Fibroblast of lung (primary cell): ENCODE measurements around the gene TTC33. TPM values are rescaled to one million over a fixed set of nuclear protein-coding genes. Genes with fewer than 3 reads are reported as not detected.

ENCODE experiments used
- DNase-seq, 2 donors: peaks; one replicate each; pipeline versions ENCODE4 v3.0.0 to v3.0.0-alpha.2; 2010; ENCODE audit warnings: low read depth in 2 of 2
- H2AFZ ChIP-seq: 2 replicates; pipeline ENCODE4 v1.5.1; 2012; ENCODE audit warnings: low read length, control low read depth, inconsistent platforms
- H3K27ac ChIP-seq: 2 replicates; pipeline ENCODE4 v1.5.1; 2011; ENCODE audit warnings: low read length, control low read depth; ENCODE audit not compliant: insufficient read depth
- H3K27me3 ChIP-seq: 2 replicates; pipeline ENCODE4 v1.5.1; 2011; ENCODE audit warnings: mild to moderate bottlenecking, low read length; ENCODE audit not compliant: control insufficient read depth, insufficient read depth
- H3K36me3 ChIP-seq: 2 replicates; pipeline ENCODE4 v1.5.1; 2011; ENCODE audit warnings: low read length; ENCODE audit not compliant: control insufficient read depth, insufficient read depth
- H3K4me1 ChIP-seq: 2 replicates; pipeline ENCODE4 v1.5.1; 2011; ENCODE audit warnings: low read length; ENCODE audit not compliant: control insufficient read depth, insufficient read depth; ENCODE audit errors: extremely low read depth
- H3K4me2 ChIP-seq: 2 replicates; pipeline ENCODE4 v1.5.1; 2011; ENCODE audit warnings: low read length, control low read depth; ENCODE audit not compliant: insufficient read depth; ENCODE audit errors: extremely low read depth
- H3K4me3 ChIP-seq, 4 experiments: fragments of 200-600 bp in 1 of 4; sonication (generic) in 1 of 4; replicated peaks in 1 of 4; 2 replicates each; pipeline ENCODE4 v1.5.1; 2011 to 2016; ENCODE audit warnings: low read length in 4 of 4, low read depth in 3 of 4, mild to moderate bottlenecking in 3 of 4, control low read depth in 2 of 4, inconsistent platforms in 1 of 4, mixed read lengths in 1 of 4; ENCODE audit not compliant: insufficient read depth in 1 of 4; ENCODE audit errors: control extremely low read depth in 1 of 4
- H3K79me2 ChIP-seq: 2 replicates; pipeline ENCODE4 v1.5.1; 2012; ENCODE audit warnings: mild to moderate bottlenecking, low read length, inconsistent platforms; ENCODE audit not compliant: control insufficient read depth, insufficient read depth
- H3K9ac ChIP-seq: 2 replicates; pipeline ENCODE4 v1.5.1; 2011; ENCODE audit warnings: mild to moderate bottlenecking, low read length, control low read depth; ENCODE audit not compliant: insufficient read depth
- H3K9me3 ChIP-seq: 2 replicates; pipeline ENCODE4 v1.5.1; 2012; ENCODE audit warnings: low read depth, low read length; ENCODE audit not compliant: control insufficient read depth, insufficient read depth
- H4K20me1 ChIP-seq: 2 replicates; pipeline ENCODE4 v1.5.1; 2011; ENCODE audit warnings: low read length; ENCODE audit not compliant: control insufficient read depth, insufficient read depth; ENCODE audit errors: extremely low read depth
- CTCF ChIP-seq, 2 donors: IDR thresholded peaks in 1 of 2; conservative IDR thresholded peaks in 1 of 2; 1 replicate in 1 of 2; 2 replicates in 1 of 2; pipeline ENCODE4 v1.5.1; 2011 to 2012; ENCODE audit warnings: low read length in 2 of 2, control low read depth in 1 of 2, inconsistent platforms in 1 of 2, low read depth in 1 of 2, mild to moderate bottlenecking in 1 of 2
- EZH2 ChIP-seq: IDR thresholded peaks from 2 replicates; pipeline ENCODE4 v1.5.1; 2012; ENCODE audit warnings: low read length, control low read depth, mild to moderate bottlenecking; ENCODE audit errors: missing control alignments
- polyA plus RNA-seq, 2 donors: library from polyadenylated mRNA; depleted of rRNA in 1 of 2; stranded (reverse) in 1 of 2; unstranded in 1 of 2; fragments of >200 nt; gene quantifications; 2 replicates each; pipeline ENCODE4 v1.2.1, GENCODE V29; 2011 to 2012; ENCODE audit warnings: missing spikeins in 1 of 2
- total RNA-seq: library from RNA; depleted of rRNA; stranded (reverse); fragments of >200 nt; gene quantifications from 2 replicates; pipeline ENCODE4 v1.2.1, GENCODE V29; 2014

TTC33 gene
- total and polyA plus RNA-seq, 2 donors (not counting 1 experiment from before 2014, with no cell fraction given) = 8.7 to 16.3 TPM

- TF ChIP-seq CTCF (conservative IDR thresholded peaks at IDR 0.05 in 1 of 2, IDR thresholded peaks at IDR 0.05 in 1 of 2; ENCODE audit: low read depth in 1 of 2, low read length in 2 of 2) (no peak), EZH2 (no peak)
- Histone ChIP-seq H3K4me2 (no peak overlapping the region), H3K9ac (no peak overlapping the region), H3K27me3 (no peaks in the 10 kb centered on the region), H2AFZ (no peak overlapping the region), H3K4me1 (peaks cover 5% of the 10 kb centered on the region), H3K36me3 (no peaks in the 10 kb centered on the region), H3K79me2 (no peaks in the 10 kb centered on the region), H3K27ac (no peak overlapping the region), H3K4me3 (no peak overlapping the region), H3K9me3 (no peaks in the 10 kb centered on the region), H4K20me1 (no peaks in the 10 kb centered on the region)
- DNase-seq = no peak
Observed at GRCh38 chr5:40555886-40556285, 199.9 kb downstream of the TTC33 start.

DNA sequence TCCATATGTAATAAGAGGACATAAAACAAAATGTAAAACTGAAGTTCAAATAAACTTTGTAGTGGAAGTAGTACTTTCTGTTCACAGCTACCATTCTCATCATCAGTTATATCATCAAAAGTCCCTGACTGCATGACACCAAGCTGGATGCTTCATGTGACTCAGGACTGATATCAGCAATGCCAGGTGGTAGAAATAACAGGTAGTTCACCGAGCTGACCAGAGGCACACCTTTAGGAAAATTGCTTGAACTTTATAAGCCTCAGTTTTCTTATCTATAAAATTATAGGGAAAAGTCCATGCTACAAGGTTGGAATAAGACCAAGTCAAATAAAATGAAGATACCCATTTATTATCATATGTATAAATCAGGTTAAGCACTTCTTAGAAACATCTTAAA lies 200.9 kb downstream of the TTC33 start:
- Histone ChIP-seq H3K4me2 (no peak overlapping the region), H3K79me2 (no peaks in the 10 kb centered on the region), H4K20me1 (no peaks in the 10 kb centered on the region), H3K9me3 (no peaks in the 10 kb centered on the region), H3K9ac (no peak overlapping the region), H3K27me3 (no peaks in the 10 kb centered on the region), H3K4me3 (no peak overlapping the region), H2AFZ (no peak overlapping the region), H3K4me1 (peaks cover 5% of the 10 kb centered on the region), H3K27ac (no peak overlapping the region), H3K36me3 (no peaks in the 10 kb centered on the region)
- DNase-seq = no peak
- TF ChIP-seq EZH2 (no peak), CTCF (conservative IDR thresholded peaks at IDR 0.05 in 1 of 2, IDR thresholded peaks at IDR 0.05 in 1 of 2; ENCODE audit: low read depth in 1 of 2, low read length in 2 of 2) (no peak)

DNA sequence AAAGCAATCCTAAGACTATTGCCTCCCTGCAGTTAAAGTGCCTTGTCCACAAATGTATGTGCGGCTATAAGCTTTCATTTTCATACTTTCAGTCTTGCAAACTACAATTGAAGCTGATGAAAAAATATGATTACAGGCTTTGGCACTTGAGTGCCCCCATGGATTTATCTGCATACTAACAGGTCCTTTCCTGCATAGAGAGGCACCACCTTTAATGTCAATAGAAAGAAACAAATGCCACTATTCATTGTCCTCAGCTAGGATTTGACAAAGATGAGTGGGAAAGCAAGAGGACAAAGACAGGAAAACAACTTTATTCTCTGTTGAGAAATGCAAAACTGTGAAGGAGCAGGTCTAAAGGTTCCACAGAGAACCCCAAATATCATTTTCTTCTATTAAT lies 201.7 kb downstream of the TTC33 start:
- Histone ChIP-seq H3K36me3 (no peaks in the 10 kb centered on the region), H3K27ac (no peak overlapping the region), H4K20me1 (no peaks in the 10 kb centered on the region), H3K4me3 (no peak overlapping the region), H3K4me2 (no peak overlapping the region), H3K9ac (no peak overlapping the region), H3K9me3 (no peaks in the 10 kb centered on the region), H3K79me2 (no peaks in the 10 kb centered on the region), H3K4me1 (peaks cover 5% of the 10 kb centered on the region), H3K27me3 (no peaks in the 10 kb centered on the region), H2AFZ (no peak overlapping the region)
- DNase-seq = no peak
- TF ChIP-seq CTCF (conservative IDR thresholded peaks at IDR 0.05 in 1 of 2, IDR thresholded peaks at IDR 0.05 in 1 of 2; ENCODE audit: low read depth in 1 of 2, low read length in 2 of 2) (no peak), EZH2 (no peak)
